HEK293 (cell line): ENCODE data around the gene CHCHD6.

Experiments
- CTCF ChIA-PET: fragments of 350-600 bp; formaldehyde crosslinking; extraction: SDS; loops from one replicate; lab custom pipeline; 2021; ENCODE audit warnings: antibody characterized with exemption; lab: Yijun Ruan, JAX
- POLR2A ChIA-PET: fragments of 300-600 bp; formaldehyde crosslinking; extraction: SDS; loops from one replicate; lab custom pipeline; 2020; ENCODE audit warnings: antibody characterized with exemption, inconsistent platforms; lab: Yijun Ruan, JAX
- H3K27ac ChIP-seq: fragments of 200-500 bp; sonication (Bioruptor generic); 2 replicates; pipeline ENCODE4 v1.5.1; 2014; ENCODE audit warnings: low read depth, low read length, control low read depth, inconsistent platforms; ENCODE audit errors: extremely low read depth
- H3K36me3 ChIP-seq, 2 experiments: fragments of 200-500 bp in 1 of 2; sonication (Bioruptor generic) in 1 of 2; 1 replicate in 1 of 2; 2 replicates in 1 of 2; pipeline ENCODE4 v1.5.1; 2014 to 2017; ENCODE audit warnings: inconsistent platforms in 2 of 2, low read length in 2 of 2; ENCODE audit not compliant: control insufficient read depth in 2 of 2, insufficient read depth in 1 of 2
- H3K4me1 ChIP-seq: fragments of 200-500 bp; sonication (Bioruptor generic); 2 replicates; pipeline ENCODE4 v1.5.1; 2014; ENCODE audit warnings: mild to moderate bottlenecking, low read length, inconsistent platforms; ENCODE audit not compliant: control insufficient read depth, insufficient read depth
- H3K4me3 ChIP-seq: 2 replicates; pipeline ENCODE4 v1.5.1; 2011; ENCODE audit warnings: low read depth, mild to moderate bottlenecking, control low read depth, low read length, moderate library complexity
- H3K9me3 ChIP-seq: fragments of 200-500 bp; sonication (Bioruptor generic); 2 replicates; pipeline ENCODE4 v1.5.1; 2014; ENCODE audit warnings: low read depth, low read length, inconsistent platforms; ENCODE audit not compliant: control insufficient read depth, insufficient read depth
- GLI2 ChIP-seq: fragments of 450-650 bp; formaldehyde crosslinking; IDR thresholded peaks from 2 replicates; pipeline ENCODE4; 2017; ENCODE audit warnings: missing biosample characterization, missing genetic modification characterization, low read depth, borderline replicate concordance
- HOXC10 ChIP-seq: sonication (generic); formaldehyde crosslinking; IDR thresholded peaks from 2 replicates; pipeline ENCODE4 v1.8.1; 2023; ENCODE audit warnings: mild to moderate bottlenecking, missing genetic modification reagents
- IKZF3 ChIP-seq: fragments of 450-650 bp; IDR thresholded peaks from 2 replicates; pipeline ENCODE4 v1.5.0; 2018; ENCODE audit warnings: missing biosample characterization, mild to moderate bottlenecking, missing genetic modification characterization, moderate library complexity
- KLF10 ChIP-seq: fragments of 450-650 bp; IDR thresholded peaks from 2 replicates; pipeline ENCODE4 v1.5.1; 2018; ENCODE audit warnings: missing biosample characterization, mild to moderate bottlenecking, missing genetic modification characterization
- KLF16 ChIP-seq: fragments of 450-650 bp; formaldehyde crosslinking; IDR thresholded peaks from 2 replicates; pipeline ENCODE4 v1.5.1; 2017; ENCODE audit warnings: missing biosample characterization, missing genetic modification characterization
- SP2 ChIP-seq: fragments of 450-650 bp; formaldehyde crosslinking; IDR thresholded peaks from 2 replicates; pipeline ENCODE4 v1.5.1; 2016; ENCODE audit warnings: missing biosample characterization, missing genetic modification characterization
- TCF7L2 ChIP-seq: IDR thresholded peaks from 2 replicates; pipeline ENCODE4 v1.6.1; 2011; ENCODE audit warnings: low read depth, mild to moderate bottlenecking, inconsistent platforms, low read length, moderate library complexity, borderline replicate concordance
- TRIM28 ChIP-seq: IDR thresholded peaks from 2 replicates; pipeline ENCODE4 v1.6.1; 2011; ENCODE audit warnings: low read length, control low read depth, borderline replicate concordance
- ZBTB7A ChIP-seq: fragments of 450-650 bp; formaldehyde crosslinking; IDR thresholded peaks from 2 replicates; pipeline ENCODE4 v1.5.1; 2016; ENCODE audit warnings: low read depth, missing biosample characterization, missing genetic modification characterization
- ZFP37 ChIP-seq: fragments of 450-650 bp; formaldehyde crosslinking; IDR thresholded peaks from 2 replicates; pipeline ENCODE4 v1.5.1; 2016; ENCODE audit warnings: missing biosample characterization, missing genetic modification characterization
- ZFP41 ChIP-seq: fragments of 450-650 bp; formaldehyde crosslinking; IDR thresholded peaks from 2 replicates; pipeline ENCODE4 v1.5.1; 2016; ENCODE audit warnings: missing biosample characterization, missing genetic modification characterization, borderline replicate concordance
- ZNF10 ChIP-seq: fragments of 450-650 bp; formaldehyde crosslinking; IDR thresholded peaks from 2 replicates; pipeline ENCODE4 v1.5.1; 2017; ENCODE audit warnings: missing biosample characterization, missing genetic modification characterization
- ZNF138 ChIP-seq: fragments of 450-650 bp; formaldehyde crosslinking; IDR thresholded peaks from 2 replicates; pipeline ENCODE4 v1.5.1; 2016; ENCODE audit warnings: missing biosample characterization, missing genetic modification characterization, borderline replicate concordance
- ZNF184 ChIP-seq: fragments of 450-650 bp; IDR thresholded peaks from 2 replicates; pipeline ENCODE4 v1.5.1; 2018; ENCODE audit warnings: missing biosample characterization, mild to moderate bottlenecking, missing genetic modification characterization
- ZNF223 ChIP-seq: fragments of 450-650 bp; formaldehyde crosslinking; IDR thresholded peaks from 2 replicates; pipeline ENCODE4 v1.5.1; 2016; ENCODE audit warnings: missing biosample characterization, missing genetic modification characterization
- ZNF302 ChIP-seq: fragments of 450-650 bp; formaldehyde crosslinking; IDR thresholded peaks from 2 replicates; pipeline ENCODE4 v1.5.1; 2016; ENCODE audit warnings: missing biosample characterization, missing genetic modification characterization, low read depth
- ZNF335 ChIP-seq: fragments of 450-650 bp; formaldehyde crosslinking; conservative IDR thresholded peaks from 2 replicates; pipeline ENCODE4 v1.5.1; 2016; ENCODE audit warnings: missing biosample characterization, missing genetic modification characterization
- ZNF423 ChIP-seq: fragments of 450-650 bp; formaldehyde crosslinking; IDR thresholded peaks from 2 replicates; pipeline ENCODE4 v1.5.1; 2016; ENCODE audit warnings: missing biosample characterization, missing genetic modification characterization
- ZNF501 ChIP-seq: fragments of 450-650 bp; formaldehyde crosslinking; IDR thresholded peaks from 2 replicates; pipeline ENCODE4 v1.5.1; 2016; ENCODE audit warnings: missing biosample characterization, missing genetic modification characterization
- ZNF600 ChIP-seq: fragments of 450-650 bp; formaldehyde crosslinking; IDR thresholded peaks from 2 replicates; pipeline ENCODE4 v1.5.1; 2016; ENCODE audit warnings: missing biosample characterization, missing genetic modification characterization
- ZNF623 ChIP-seq: fragments of 450-650 bp; formaldehyde crosslinking; IDR thresholded peaks from 2 replicates; pipeline ENCODE4 v1.5.1; 2016; ENCODE audit warnings: missing biosample characterization, missing genetic modification characterization
- ZNF658 ChIP-seq: fragments of 450-650 bp; formaldehyde crosslinking; IDR thresholded peaks from 2 replicates; pipeline ENCODE4; 2016; ENCODE audit warnings: missing biosample characterization, missing genetic modification characterization
- TF ChIP-seq, protein P1 (sequence below): fragments of 450-650 bp; formaldehyde crosslinking; IDR thresholded peaks from 2 replicates; pipeline ENCODE4 v1.5.1; 2016; ENCODE audit warnings: missing biosample characterization, missing genetic modification characterization
- TF ChIP-seq, protein P2 (sequence below): fragments of 450-650 bp; formaldehyde crosslinking; IDR thresholded peaks from 2 replicates; pipeline ENCODE4 v1.5.1; 2016; ENCODE audit warnings: missing biosample characterization, missing genetic modification characterization

CHCHD6 gene

DNA sequence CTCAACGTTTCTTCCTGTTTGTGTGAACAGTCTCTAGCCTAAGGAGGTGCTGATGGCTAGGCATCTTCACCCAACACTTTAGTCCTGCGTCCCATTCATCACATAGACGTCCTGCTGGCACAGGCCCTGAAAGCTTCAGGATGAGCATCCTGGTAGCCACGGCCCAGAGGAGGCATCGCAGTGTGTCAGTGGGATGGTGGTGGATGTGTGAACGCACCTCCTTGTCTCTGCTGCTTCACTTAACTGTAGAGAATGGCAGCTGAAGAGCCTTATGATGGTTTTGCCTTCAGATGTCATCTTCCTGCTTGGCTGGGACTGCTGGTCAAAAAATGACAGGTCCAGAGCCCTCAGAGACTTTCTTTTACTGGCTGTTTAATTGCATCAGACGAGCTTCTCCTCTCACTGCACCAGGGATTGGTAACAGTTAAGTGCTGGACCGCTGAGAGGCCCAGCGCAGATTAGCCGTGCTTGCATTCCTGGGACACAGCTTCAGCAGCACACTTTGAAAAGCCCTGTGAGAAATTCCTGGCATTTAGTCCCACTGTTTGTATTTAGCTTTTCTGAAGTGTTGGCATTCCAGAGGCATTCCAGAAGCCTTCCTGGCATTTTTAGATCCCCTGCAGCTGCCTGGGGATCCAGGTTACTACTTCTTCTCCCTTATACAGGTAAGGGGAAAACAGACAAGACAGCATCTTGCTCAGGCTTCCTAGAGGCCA lies 146.5 kb downstream of the CHCHD6 start:
- Histone ChIP-seq H3K27ac (no peak overlapping the region), H3K4me3 (no peak overlapping the region), H3K36me3 (no peaks in the 10 kb centered on the region), H3K9me3 (no peaks in the 10 kb centered on the region), H3K4me1 (no peaks in the 10 kb centered on the region)
- POLR2A ChIA-PET: no interaction called here
- TF ChIP-seq ZNF223 (tag by site-specific recombination) (no peak), ZFP41 (tag by site-specific recombination) (no peak), GLI2 (no peak), ZNF138 (tag by site-specific recombination) (no peak), ZNF184 (tag by site-specific recombination) (no peak)
- TF ChIP-seq, protein P1, sequence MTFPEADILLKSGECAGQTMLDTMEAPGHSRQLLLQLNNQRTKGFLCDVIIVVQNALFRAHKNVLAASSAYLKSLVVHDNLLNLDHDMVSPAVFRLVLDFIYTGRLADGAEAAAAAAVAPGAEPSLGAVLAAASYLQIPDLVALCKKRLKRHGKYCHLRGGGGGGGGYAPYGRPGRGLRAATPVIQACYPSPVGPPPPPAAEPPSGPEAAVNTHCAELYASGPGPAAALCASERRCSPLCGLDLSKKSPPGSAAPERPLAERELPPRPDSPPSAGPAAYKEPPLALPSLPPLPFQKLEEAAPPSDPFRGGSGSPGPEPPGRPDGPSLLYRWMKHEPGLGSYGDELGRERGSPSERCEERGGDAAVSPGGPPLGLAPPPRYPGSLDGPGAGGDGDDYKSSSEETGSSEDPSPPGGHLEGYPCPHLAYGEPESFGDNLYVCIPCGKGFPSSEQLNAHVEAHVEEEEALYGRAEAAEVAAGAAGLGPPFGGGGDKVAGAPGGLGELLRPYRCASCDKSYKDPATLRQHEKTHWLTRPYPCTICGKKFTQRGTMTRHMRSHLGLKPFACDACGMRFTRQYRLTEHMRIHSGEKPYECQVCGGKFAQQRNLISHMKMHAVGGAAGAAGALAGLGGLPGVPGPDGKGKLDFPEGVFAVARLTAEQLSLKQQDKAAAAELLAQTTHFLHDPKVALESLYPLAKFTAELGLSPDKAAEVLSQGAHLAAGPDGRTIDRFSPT (tag by site-specific recombination): no peak
- CTCF ChIA-PET: no interaction called here

DNA sequence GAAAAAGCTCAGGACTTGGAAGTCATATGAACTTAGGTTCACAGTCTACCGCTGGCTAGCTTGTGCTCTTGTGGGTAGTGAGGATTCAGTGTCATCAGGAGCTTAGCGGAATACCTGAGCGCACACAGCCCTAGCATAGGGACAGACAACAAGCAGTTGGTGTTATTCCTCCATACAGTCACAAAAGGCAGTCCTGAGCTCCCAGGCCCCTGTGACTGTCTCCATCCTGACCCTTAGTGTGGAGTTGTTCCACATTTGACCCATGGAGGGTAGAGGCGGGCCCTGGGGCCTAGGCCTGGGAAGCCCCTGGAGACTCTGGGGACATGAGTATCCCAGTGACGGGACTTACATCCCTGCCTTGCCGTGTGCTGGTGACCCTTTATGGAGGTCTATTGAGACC lies 147.3 kb downstream of the CHCHD6 start:
- Histone ChIP-seq H3K36me3 (no peaks in the 10 kb centered on the region), H3K4me3 (no peak overlapping the region), H3K9me3 (no peaks in the 10 kb centered on the region), H3K4me1 (no peaks in the 10 kb centered on the region), H3K27ac (no peak overlapping the region)
- ChIA-PET CTCF (interaction anchor here (0.6 kb wide), 2 partner anchors 332 to 681 kb away, joined by 3 read pairs; no protein-coding TSS in a partner anchor), POLR2A (no interaction called here)
- TF ChIP-seq ZFP37 (tag by site-specific recombination) (no peak), SP2 (tag by site-specific recombination) (no peak), ZNF600 (tag by site-specific recombination) (no peak)
- TF ChIP-seq, protein P2, sequence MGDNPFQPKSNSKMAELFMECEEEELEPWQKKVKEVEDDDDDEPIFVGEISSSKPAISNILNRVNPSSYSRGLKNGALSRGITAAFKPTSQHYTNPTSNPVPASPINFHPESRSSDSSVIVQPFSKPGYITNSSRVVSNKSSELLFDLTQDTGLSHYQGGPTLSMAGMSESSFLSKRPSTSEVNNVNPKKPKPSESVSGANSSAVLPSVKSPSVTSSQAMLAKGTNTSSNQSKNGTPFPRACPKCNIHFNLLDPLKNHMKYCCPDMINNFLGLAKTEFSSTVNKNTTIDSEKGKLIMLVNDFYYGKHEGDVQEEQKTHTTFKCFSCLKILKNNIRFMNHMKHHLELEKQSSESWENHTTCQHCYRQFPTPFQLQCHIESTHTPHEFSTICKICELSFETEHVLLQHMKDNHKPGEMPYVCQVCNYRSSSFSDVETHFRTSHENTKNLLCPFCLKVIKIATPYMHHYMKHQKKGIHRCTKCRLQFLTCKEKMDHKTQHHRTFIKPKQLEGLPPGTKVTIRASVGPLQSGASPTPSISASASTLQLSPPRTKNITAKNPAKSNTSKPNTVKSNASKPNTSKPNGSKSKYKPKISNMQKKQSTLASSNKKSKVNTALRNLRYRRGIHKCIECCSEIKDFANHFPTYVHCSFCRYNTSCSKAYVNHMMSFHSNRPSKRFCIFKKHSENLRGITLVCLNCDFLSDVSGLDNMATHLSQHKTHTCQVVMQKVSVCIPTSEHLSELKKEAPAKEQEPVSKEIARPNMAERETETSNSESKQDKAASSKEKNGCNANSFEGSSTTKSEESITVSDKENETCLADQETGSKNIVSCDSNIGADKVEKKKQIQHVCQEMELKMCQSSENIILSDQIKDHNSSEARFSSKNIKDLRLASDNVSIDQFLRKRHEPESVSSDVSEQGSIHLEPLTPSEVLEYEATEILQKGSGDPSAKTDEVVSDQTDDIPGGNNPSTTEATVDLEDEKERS (tag by site-specific recombination): no peak

DNA sequence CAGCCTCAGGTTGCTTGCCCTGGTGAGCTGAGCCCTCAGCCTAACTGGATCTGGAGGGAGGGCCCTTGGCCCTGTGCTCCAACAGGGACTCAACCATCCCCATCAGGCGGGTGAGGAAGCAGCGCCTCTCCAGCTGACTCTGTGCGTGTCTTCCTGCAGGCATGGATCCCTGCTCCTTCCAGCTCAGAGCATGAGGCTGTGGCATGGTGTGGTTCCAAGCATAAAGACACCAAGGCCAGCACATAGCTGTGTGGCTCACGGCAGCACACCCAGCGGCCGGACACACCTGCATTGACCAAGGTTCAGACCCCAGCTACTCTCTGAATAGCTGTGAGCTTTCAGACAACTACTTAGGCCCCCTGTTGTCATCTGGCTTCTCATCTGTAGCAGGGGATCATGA lies 147.9 kb downstream of the CHCHD6 start:
- no peak overlapping the region for H3K4me3 ChIP-seq
- ChIA-PET POLR2A (no interaction called here), CTCF (interaction anchor here (0.6 kb wide), 2 partner anchors 332 to 681 kb away, joined by 3 read pairs; no protein-coding TSS in a partner anchor)
- no peak overlapping the region for H3K27ac ChIP-seq
- H3K4me1 ChIP-seq: no peaks in the 10 kb centered on the region
- H3K9me3 ChIP-seq: no peaks in the 10 kb centered on the region
- H3K36me3 ChIP-seq: no peaks in the 10 kb centered on the region
- TF ChIP-seq ZNF10 (tag by site-specific recombination) (no peak), ZNF423 (tag by site-specific recombination) (no peak), ZNF658 (tag by site-specific recombination) (no peak), KLF16 (tag by site-specific recombination) (no peak), ZNF623 (tag by site-specific recombination) (no peak), TRIM28 (no peak), IKZF3 (tag by site-specific recombination) (no peak), TCF7L2 (no peak), HOXC10 (CRISPR knock-in tag) (no peak), KLF10 (tag by site-specific recombination) (no peak), ZNF302 (tag by site-specific recombination) (no peak), ZBTB7A (tag by site-specific recombination) (no peak), ZNF501 (tag by site-specific recombination) (no peak), ZNF335 (tag by site-specific recombination) (no peak)
